K562 (cell line): ENCODE results near the gene FSD1L. TPM values are rescaled to one million over a fixed set of nuclear protein-coding genes. Genes with fewer than 3 reads are reported as not detected.

Experiments used
- ARNT ChIP-seq, 2 experiments: fragments of 450-650 bp; IDR thresholded peaks; 2 replicates each; pipeline ENCODE4 v1.6.1; 2016; ENCODE audit warnings: mild to moderate bottlenecking in 1 of 2
- C11orf30 ChIP-seq: fragments of 450-650 bp; IDR thresholded peaks from 2 replicates; pipeline ENCODE4 v1.6.1; 2016; ENCODE audit warnings: low read depth, mild to moderate bottlenecking
- EHMT2 ChIP-seq: fragments of 450-650 bp; IDR thresholded peaks from 2 replicates; pipeline ENCODE4 v1.6.1; 2018; ENCODE audit warnings: antibody characterized with exemption
- GTF2F1 ChIP-seq: IDR thresholded peaks from 2 replicates; pipeline ENCODE4 v1.6.1; 2011; ENCODE audit warnings: low read depth, low read length, improper control_type of control experiment
- HDAC8 ChIP-seq: fragments of 450-650 bp; IDR thresholded peaks from 2 replicates; pipeline ENCODE4 v1.6.1; 2016; ENCODE audit warnings: mild to moderate bottlenecking, missing genetic modification characterization, moderate library complexity, missing compliant biosample characterization
- MEF2D ChIP-seq: conservative IDR thresholded peaks from 2 replicates; pipeline ENCODE4 v1.6.1; 2016; ENCODE audit warnings: low read depth, missing genetic modification characterization, missing compliant biosample characterization
- NR3C1 ChIP-seq: sonication (generic); formaldehyde crosslinking; IDR thresholded peaks from 2 replicates; pipeline ENCODE4 v1.8.1; 2022; ENCODE audit warnings: missing genetic modification reagents
- OTX1 ChIP-seq: fragments of 450-650 bp; formaldehyde crosslinking; IDR thresholded peaks from 2 replicates; pipeline ENCODE4 v1.4.0; 2022; ENCODE audit warnings: mild to moderate bottlenecking
- PHB2 ChIP-seq: fragments of 450-650 bp; IDR thresholded peaks from 2 replicates; pipeline ENCODE4 v1.6.1; 2017; ENCODE audit warnings: low read depth
- PPARD ChIP-seq: fragments of 250-450 bp; sonication (Bioruptor Pico); IDR thresholded peaks from 2 replicates; pipeline ENCODE4 v1.8.0; 2022; ENCODE audit warnings: inconsistent platforms, mild to moderate bottlenecking, moderate library complexity
- PRPF4 ChIP-seq: fragments of 200-400 bp; formaldehyde crosslinking; IDR thresholded peaks from one replicate; pipeline ENCODE4 v1.6.1; 2017; ENCODE audit warnings: low read length, low read depth, mild to moderate bottlenecking; ENCODE audit not compliant: insufficient read depth, poor library complexity, severe bottlenecking
- SMC3 ChIP-seq: conservative IDR thresholded peaks from 2 replicates; pipeline ENCODE4 v1.6.1; 2011; ENCODE audit warnings: low read depth, low read length, improper control_type of control experiment; ENCODE audit not compliant: insufficient read depth
- STAG1 ChIP-seq: sonication (generic); formaldehyde crosslinking; IDR thresholded peaks from 2 replicates; pipeline ENCODE4 v1.5.0; 2020; ENCODE audit warnings: missing genetic modification reagents, borderline replicate concordance
- ZBTB17 ChIP-seq: fragments of 450-650 bp; formaldehyde crosslinking; IDR thresholded peaks from 2 replicates; pipeline ENCODE4 v1.4.0; 2020; ENCODE audit warnings: mild to moderate bottlenecking
- ZNF232 ChIP-seq: sonication (generic); formaldehyde crosslinking; IDR thresholded peaks from 2 replicates; pipeline ENCODE4 v1.8.0; 2022; ENCODE audit warnings: mild to moderate bottlenecking, missing genetic modification reagents
- polyA plus RNA-seq, 8 experiments: library from polyadenylated mRNA; depleted of rRNA in 4 of 8; stranded (reverse) in 5 of 8; unstranded in 3 of 8; fragments of >200 nt; fragmentation: Nextera tagmentation in 2 of 8; fragmentation: Illumina TruSeq in 1 of 8; extraction: Ambion mirVana in 2 of 8; extraction: Trizol in 1 of 8; gene quantifications; 2 replicates each; pipeline versions ENCODE4 v1.2.1 to v1.2.3, GENCODE V29; 2011 to 2014; ENCODE audit warnings: inconsistent platforms in 1 of 8, missing spikeins in 1 of 8
- total RNA-seq, 7 experiments: library from RNA; depleted of rRNA in 6 of 7; stranded (reverse); fragments of >200 nt in 6 of 7; fragmentation: Illumina TruSeq in 2 of 7; extraction: Trizol in 2 of 7; gene quantifications; 2 replicates each; pipeline versions ENCODE4 v1.2.1 to v1.2.3, GENCODE V29; 2011 to 2021; ENCODE audit warnings: low replicate concordance in 1 of 7
- TF ChIP-seq, protein P1 (sequence below): sonication (generic); formaldehyde crosslinking; IDR thresholded peaks from 2 replicates; pipeline ENCODE4 v1.8.1; 2023; ENCODE audit warnings: mild to moderate bottlenecking, missing genetic modification reagents
- TF ChIP-seq, protein P2 (sequence below): sonication (generic); IDR thresholded peaks from 2 replicates; pipeline ENCODE4 v1.6.1; 2016
- TF ChIP-seq, protein P3 (sequence below), 3 experiments: fragments of 200-800 bp in 1 of 3; fragments of 250-450 bp in 1 of 3; fragments of 450-650 bp in 1 of 3; sonication (Bioruptor Pico) in 1 of 3; sonication (Bioruptor generic) in 1 of 3; formaldehyde crosslinking in 1 of 3; IDR thresholded peaks; 2 replicates each; pipeline versions ENCODE4 v1.6.1 to v1.8.0; 2016 to 2022; ENCODE audit warnings: mild to moderate bottlenecking in 2 of 3, missing genetic modification characterization in 2 of 3, missing compliant biosample characterization in 1 of 3, moderate library complexity in 1 of 3
- TF ChIP-seq, protein P4 (sequence below): fragments of 200-400 bp; formaldehyde crosslinking; IDR thresholded peaks from 2 replicates; pipeline ENCODE4 v1.6.1; 2017; ENCODE audit warnings: mild to moderate bottlenecking, low read depth, low read length, moderate library complexity

FSD1L gene
- total and polyA plus RNA-seq, 9 of the 15 experiments (the other 6 are each of a cell fraction or from before 2014, with no cell fraction given), result 0.95 to 4.2 (median 2.1) TPM

DNA sequence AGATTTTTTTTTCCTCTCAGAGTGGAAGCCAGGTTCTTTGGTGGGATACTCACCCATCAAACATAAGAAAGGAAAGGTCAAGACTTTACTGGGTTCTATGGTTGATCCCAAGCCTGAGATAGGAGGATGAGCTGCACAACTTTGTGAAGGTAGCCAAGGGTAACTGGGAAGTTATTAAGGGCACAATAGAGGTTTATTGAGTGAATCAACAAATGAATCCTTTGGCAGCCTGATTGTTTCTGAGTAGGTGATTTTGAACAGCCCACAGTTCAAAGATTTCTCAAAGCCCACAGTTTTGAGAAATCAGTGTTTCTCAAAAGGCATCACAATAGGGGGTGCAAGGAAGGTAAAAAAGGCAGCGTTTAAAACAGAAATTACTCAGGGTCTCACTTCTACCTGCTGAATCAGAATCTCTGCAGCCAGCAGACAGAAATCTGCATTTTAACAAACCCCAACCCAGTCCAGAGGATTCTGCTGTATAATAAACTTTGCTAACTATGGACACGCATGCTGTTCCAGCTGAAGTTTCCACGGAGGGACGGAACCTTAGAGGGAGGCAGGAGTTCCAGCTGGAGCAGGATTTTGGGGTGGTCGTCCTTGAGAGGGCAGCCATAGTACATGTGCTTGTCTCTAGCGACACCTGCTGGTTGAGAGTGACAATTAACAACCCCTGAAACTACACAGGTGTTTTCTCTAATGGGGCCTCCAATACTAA lies 32.7 kb upstream of the FSD1L start (continued):
- TF ChIP-seq, protein P1, sequence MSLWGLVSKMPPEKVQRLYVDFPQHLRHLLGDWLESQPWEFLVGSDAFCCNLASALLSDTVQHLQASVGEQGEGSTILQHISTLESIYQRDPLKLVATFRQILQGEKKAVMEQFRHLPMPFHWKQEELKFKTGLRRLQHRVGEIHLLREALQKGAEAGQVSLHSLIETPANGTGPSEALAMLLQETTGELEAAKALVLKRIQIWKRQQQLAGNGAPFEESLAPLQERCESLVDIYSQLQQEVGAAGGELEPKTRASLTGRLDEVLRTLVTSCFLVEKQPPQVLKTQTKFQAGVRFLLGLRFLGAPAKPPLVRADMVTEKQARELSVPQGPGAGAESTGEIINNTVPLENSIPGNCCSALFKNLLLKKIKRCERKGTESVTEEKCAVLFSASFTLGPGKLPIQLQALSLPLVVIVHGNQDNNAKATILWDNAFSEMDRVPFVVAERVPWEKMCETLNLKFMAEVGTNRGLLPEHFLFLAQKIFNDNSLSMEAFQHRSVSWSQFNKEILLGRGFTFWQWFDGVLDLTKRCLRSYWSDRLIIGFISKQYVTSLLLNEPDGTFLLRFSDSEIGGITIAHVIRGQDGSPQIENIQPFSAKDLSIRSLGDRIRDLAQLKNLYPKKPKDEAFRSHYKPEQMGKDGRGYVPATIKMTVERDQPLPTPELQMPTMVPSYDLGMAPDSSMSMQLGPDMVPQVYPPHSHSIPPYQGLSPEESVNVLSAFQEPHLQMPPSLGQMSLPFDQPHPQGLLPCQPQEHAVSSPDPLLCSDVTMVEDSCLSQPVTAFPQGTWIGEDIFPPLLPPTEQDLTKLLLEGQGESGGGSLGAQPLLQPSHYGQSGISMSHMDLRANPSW (CRISPR knock-in tag), result no peak
- TF ChIP-seq SMC3 (peak; percentile 90), STAG1 (CRISPR knock-in tag) (peak; percentile 77; the same call in 1 of the 2 replicates), HDAC8 (tag) (no peak), MEF2D (tag) (no peak), PPARD (CRISPR knock-in tag) (no peak), PHB2 (no peak), C11orf30 (no peak), EHMT2 (no peak), ARNT (IDR thresholded peaks at IDR 0.05) (no peak), NR3C1 (CRISPR knock-in tag) (no peak), ZNF232 (CRISPR knock-in tag) (no peak), ZBTB17 (CRISPR knock-in tag) (no peak), GTF2F1 (no peak), OTX1 (no peak), PRPF4 (no peak)
- TF ChIP-seq, protein P2, sequence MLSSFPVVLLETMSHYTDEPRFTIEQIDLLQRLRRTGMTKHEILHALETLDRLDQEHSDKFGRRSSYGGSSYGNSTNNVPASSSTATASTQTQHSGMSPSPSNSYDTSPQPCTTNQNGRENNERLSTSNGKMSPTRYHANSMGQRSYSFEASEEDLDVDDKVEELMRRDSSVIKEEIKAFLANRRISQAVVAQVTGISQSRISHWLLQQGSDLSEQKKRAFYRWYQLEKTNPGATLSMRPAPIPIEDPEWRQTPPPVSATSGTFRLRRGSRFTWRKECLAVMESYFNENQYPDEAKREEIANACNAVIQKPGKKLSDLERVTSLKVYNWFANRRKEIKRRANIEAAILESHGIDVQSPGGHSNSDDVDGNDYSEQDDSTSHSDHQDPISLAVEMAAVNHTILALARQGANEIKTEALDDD, result no peak
- TF ChIP-seq, protein P3, sequence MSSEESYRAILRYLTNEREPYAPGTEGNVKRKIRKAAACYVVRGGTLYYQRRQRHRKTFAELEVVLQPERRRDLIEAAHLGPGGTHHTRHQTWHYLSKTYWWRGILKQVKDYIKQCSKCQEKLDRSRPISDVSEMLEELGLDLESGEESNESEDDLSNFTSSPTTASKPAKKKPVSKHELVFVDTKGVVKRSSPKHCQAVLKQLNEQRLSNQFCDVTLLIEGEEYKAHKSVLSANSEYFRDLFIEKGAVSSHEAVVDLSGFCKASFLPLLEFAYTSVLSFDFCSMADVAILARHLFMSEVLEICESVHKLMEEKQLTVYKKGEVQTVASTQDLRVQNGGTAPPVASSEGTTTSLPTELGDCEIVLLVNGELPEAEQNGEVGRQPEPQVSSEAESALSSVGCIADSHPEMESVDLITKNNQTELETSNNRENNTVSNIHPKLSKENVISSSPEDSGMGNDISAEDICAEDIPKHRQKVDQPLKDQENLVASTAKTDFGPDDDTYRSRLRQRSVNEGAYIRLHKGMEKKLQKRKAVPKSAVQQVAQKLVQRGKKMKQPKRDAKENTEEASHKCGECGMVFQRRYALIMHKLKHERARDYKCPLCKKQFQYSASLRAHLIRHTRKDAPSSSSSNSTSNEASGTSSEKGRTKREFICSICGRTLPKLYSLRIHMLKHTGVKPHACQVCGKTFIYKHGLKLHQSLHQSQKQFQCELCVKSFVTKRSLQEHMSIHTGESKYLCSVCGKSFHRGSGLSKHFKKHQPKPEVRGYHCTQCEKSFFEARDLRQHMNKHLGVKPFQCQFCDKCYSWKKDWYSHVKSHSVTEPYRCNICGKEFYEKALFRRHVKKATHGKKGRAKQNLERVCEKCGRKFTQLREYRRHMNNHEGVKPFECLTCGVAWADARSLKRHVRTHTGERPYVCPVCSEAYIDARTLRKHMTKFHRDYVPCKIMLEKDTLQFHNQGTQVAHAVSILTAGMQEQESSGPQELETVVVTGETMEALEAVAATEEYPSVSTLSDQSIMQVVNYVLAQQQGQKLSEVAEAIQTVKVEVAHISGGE (CRISPR knock-in tag; IDR thresholded peaks at IDR 0.05), result no peak
- TF ChIP-seq, protein P4, sequence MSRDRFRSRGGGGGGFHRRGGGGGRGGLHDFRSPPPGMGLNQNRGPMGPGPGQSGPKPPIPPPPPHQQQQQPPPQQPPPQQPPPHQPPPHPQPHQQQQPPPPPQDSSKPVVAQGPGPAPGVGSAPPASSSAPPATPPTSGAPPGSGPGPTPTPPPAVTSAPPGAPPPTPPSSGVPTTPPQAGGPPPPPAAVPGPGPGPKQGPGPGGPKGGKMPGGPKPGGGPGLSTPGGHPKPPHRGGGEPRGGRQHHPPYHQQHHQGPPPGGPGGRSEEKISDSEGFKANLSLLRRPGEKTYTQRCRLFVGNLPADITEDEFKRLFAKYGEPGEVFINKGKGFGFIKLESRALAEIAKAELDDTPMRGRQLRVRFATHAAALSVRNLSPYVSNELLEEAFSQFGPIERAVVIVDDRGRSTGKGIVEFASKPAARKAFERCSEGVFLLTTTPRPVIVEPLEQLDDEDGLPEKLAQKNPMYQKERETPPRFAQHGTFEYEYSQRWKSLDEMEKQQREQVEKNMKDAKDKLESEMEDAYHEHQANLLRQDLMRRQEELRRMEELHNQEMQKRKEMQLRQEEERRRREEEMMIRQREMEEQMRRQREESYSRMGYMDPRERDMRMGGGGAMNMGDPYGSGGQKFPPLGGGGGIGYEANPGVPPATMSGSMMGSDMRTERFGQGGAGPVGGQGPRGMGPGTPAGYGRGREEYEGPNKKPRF, result no peak
